ENCODE data around the gene IL17F.

Gene IL17F

DNA sequence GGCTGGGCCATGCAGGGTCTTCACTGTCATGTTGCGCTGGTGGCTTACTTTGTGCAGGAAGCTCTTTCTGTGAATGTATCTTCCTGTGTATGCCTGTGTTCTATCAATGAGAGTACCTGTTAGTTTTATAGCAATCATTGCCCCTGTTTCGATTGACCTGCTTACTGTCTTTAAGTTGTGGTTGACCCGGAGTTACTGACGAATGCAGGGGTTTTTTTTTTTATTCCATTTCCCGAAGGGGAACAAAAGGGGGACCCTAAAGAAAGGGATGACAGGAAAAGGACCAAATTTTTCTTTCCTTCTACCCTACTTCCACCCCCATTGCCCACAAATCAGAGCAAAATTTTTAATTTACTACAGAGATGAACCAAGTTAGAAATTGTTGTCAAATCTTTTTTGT lies at the start of gene IL17F:
Gene IL17F (minus strand): TSS at position 101 of the 400 bp plus-strand sequence. CDS start 71 bp downstream, at position 30.
- Histone ChIP-seq H3K79me2 (no peaks in the 10 kb centered on the region), H3K4me2 (ENCODE audit: low read length) (no peak within 1 kb of the TSS), H3K36me3 (ENCODE audit: control insufficient read depth, insufficient read depth, low read length) (no peaks in the 10 kb centered on the region), H3K27ac (no peak within 1 kb of the TSS), H3K9me3 (ENCODE audit: control insufficient read depth, low read length) (no peaks in the 10 kb centered on the region), H3K4me1 (peaks cover 6% of the 10 kb centered on the region), H3K4me3 (ENCODE audit: low read depth, low read length) (no peak within 1 kb of the TSS), H3K27me3 (ENCODE audit: control insufficient read depth, insufficient read depth, low read length) (no peaks in the 10 kb centered on the region), H2AFZ (no peak within 1 kb of the TSS), H3K9ac (no peak within 1 kb of the TSS)
- TF ChIP-seq, protein P1, sequence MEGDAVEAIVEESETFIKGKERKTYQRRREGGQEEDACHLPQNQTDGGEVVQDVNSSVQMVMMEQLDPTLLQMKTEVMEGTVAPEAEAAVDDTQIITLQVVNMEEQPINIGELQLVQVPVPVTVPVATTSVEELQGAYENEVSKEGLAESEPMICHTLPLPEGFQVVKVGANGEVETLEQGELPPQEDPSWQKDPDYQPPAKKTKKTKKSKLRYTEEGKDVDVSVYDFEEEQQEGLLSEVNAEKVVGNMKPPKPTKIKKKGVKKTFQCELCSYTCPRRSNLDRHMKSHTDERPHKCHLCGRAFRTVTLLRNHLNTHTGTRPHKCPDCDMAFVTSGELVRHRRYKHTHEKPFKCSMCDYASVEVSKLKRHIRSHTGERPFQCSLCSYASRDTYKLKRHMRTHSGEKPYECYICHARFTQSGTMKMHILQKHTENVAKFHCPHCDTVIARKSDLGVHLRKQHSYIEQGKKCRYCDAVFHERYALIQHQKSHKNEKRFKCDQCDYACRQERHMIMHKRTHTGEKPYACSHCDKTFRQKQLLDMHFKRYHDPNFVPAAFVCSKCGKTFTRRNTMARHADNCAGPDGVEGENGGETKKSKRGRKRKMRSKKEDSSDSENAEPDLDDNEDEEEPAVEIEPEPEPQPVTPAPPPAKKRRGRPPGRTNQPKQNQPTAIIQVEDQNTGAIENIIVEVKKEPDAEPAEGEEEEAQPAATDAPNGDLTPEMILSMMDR (IDR thresholded peaks at IDR 0.05) = no peak

DNA sequence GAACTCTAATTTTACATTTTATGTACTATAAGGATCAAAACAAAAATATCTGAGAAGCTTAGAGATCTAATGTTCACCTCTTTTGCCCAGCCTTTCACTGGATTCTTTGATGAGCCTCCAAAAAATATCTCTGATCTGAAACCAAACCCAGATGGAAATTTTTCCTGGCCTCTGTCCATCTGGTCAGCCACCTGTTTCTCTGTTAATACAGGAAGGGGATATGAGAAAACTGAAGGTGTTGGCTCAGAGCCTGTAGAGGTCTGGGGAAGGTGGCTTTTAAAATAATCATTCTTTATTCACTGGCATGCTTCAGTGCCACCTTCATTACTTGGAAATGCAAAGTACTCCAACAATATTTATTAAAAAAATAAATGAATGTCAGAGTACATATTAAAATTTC lies 48.8 kb upstream of the IL17F start:
- Histone ChIP-seq H3K4me1 (no peaks in the 10 kb centered on the region), H3K27ac (no peak overlapping the region), H3K4me3 (ENCODE audit: low read depth, low read length) (no peak overlapping the region), H3K36me3 (ENCODE audit: control insufficient read depth, insufficient read depth, low read length) (no peaks in the 10 kb centered on the region), H2AFZ (no peak overlapping the region), H3K9me3 (ENCODE audit: control insufficient read depth, low read length) (no peaks in the 10 kb centered on the region), H3K4me2 (ENCODE audit: low read length) (no peak overlapping the region), H3K79me2 (no peaks in the 10 kb centered on the region), H3K9ac (no peak overlapping the region), H3K27me3 (ENCODE audit: control insufficient read depth, insufficient read depth, low read length) (no peaks in the 10 kb centered on the region)
- TF ChIP-seq, protein P1 (IDR thresholded peaks at IDR 0.05) = no peak

DNA sequence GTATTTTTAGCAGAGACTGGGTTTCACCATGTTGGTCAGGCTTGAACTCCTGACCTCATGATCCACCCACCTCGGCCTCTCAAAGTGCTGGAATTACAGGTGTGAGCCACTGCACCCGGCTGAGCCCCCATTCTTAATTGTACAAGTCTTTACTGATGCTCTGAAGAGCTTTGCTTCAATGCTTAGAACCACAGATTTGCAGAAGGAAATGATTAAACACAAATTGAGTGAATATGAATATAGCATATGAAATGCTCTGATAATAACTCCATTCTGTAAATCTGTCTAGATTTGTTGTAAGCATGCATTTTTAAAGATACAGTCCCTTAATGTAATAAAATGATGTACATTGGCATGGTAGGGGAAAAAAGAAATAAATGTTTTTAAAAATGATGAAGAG lies 44.5 kb upstream of the IL17F start:
- H2AFZ ChIP-seq = no peak overlapping the region
- no peak overlapping the region for H3K4me2 ChIP-seq (ENCODE audit: low read length)
- H3K79me2 ChIP-seq = no peaks in the 10 kb centered on the region
- H3K4me3 ChIP-seq (ENCODE audit: low read depth, low read length) = no peak overlapping the region
- H3K27me3 ChIP-seq (ENCODE audit: control insufficient read depth, insufficient read depth, low read length) = no peaks in the 10 kb centered on the region
- H3K9ac ChIP-seq = no peak overlapping the region
- TF ChIP-seq, protein P1 (IDR thresholded peaks at IDR 0.05) = no peak
- H3K4me1 ChIP-seq = peaks cover 3% of the 10 kb centered on the region
- no peak overlapping the region for H3K27ac ChIP-seq
- no peaks in the 10 kb centered on the region for H3K9me3 ChIP-seq (ENCODE audit: control insufficient read depth, low read length)
- H3K36me3 ChIP-seq (ENCODE audit: control insufficient read depth, insufficient read depth, low read length) = no peaks in the 10 kb centered on the region

DNA sequence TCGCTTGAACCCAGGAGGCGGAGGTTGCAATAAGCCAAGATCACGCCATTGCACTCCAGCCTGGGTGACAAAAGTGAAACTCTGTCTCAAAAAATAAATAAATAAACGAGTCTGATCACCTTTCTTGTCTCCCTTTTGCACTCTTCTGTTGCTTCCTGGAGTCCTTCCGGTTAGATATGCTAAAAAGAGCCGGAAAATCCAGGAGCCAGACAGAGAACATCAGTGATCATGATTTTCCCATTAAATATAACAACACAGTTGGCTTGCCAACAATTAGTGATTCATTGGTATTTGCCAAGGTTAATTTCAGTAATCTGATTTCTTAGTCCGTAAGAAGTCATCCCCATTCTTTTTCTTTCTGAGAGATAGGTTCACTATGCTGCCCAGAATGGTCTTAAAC lies 43.9 kb upstream of the IL17F start:
- Histone ChIP-seq H3K27me3 (ENCODE audit: control insufficient read depth, insufficient read depth, low read length) (no peaks in the 10 kb centered on the region), H2AFZ (no peak overlapping the region), H3K79me2 (no peaks in the 10 kb centered on the region), H3K9me3 (ENCODE audit: control insufficient read depth, low read length) (no peaks in the 10 kb centered on the region), H3K27ac (no peak overlapping the region), H3K9ac (no peak overlapping the region), H3K36me3 (ENCODE audit: control insufficient read depth, insufficient read depth, low read length) (no peaks in the 10 kb centered on the region), H3K4me1 (peaks cover 6% of the 10 kb centered on the region), H3K4me3 (ENCODE audit: low read depth, low read length) (no peak overlapping the region), H3K4me2 (ENCODE audit: low read length) (no peak overlapping the region)
- TF ChIP-seq, protein P1 (IDR thresholded peaks at IDR 0.05) = no peak

DNA sequence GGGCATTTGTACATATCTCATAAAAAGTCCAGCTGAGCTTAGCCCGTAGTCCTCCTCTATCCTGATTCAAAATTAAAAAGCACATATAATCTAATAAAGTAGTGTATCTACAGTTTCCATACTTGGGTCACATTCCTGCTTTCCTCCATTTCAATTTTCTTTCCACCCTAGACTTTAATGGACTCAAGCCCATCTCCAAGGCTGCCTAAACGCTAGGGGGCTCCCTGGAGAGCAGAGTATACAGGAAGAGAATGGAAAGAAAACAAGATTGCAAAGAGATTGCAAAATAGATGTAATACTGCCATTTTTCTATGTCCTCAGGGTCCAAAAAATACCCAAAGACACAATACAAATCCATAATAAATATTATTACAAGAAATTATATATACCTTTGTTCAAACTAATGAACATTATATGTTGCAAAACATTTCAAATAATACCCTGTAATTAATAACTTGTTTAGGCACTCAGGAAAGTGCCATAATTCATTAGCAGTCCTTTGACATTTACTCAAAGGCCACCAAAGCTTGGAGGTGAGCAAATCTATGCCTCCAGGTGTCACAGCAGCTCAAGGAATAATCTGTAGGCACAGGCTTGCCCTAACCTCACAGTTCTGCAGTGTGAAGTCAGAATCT lies 42.6 kb upstream of the IL17F start:
- Histone ChIP-seq H3K27ac (no peak overlapping the region), H2AFZ (peak overlapping the region; percentile 52), H3K4me1 (peaks cover 6% of the 10 kb centered on the region), H3K9me3 (ENCODE audit: control insufficient read depth, low read length) (no peaks in the 10 kb centered on the region), H3K27me3 (ENCODE audit: control insufficient read depth, insufficient read depth, low read length) (no peaks in the 10 kb centered on the region), H3K4me2 (ENCODE audit: low read length) (no peak overlapping the region), H3K36me3 (ENCODE audit: control insufficient read depth, insufficient read depth, low read length) (no peaks in the 10 kb centered on the region), H3K4me3 (ENCODE audit: low read depth, low read length) (no peak overlapping the region), H3K9ac (no peak overlapping the region), H3K79me2 (no peaks in the 10 kb centered on the region)
- TF ChIP-seq, protein P1 (IDR thresholded peaks at IDR 0.05) = peak; percentile 56
